ENCODE measurements around the gene CCDC69. TPM values are rescaled to one million over a fixed set of nuclear protein-coding genes. Genes with fewer than 3 reads are reported as not detected.
"Not testable (repeated sequence)": the region's sequence is repeated elsewhere in the genome, so short reads cannot be mapped to it uniquely, and the experiment has no call there.

The CCDC69 gene
- total RNA-seq, 1 donor from 2014 or later, result 0.07 TPM

DNA sequence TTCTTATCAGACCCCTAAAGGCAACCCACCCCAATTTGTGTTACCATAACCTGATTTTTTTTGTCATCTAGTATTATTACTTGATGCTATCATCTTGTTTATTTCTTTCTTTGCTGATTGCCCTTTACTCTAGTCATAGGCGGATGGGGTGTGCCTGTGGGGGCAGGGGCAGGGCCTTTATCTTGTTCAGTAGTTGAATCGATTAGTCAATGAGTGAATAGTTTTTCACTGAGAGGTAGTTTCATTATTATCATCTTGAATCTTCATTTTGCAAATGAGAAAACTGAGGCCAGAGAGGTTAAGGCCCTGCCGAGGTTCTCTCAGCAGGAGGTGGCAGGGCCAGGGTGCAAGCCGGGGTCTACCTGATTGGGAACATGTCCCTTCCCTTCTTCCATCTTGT lies 19.7 kb upstream of the CCDC69 start:
- H3K36me3 Mint-ChIP-seq, result no peaks in the 10 kb centered on the region
- Histone ChIP-seq H3K9me3 (ENCODE audit: low read depth) (no peaks in the 10 kb centered on the region), H3K4me3 (no peak overlapping the region), H3K27me3 (no peaks in the 10 kb centered on the region), H3K4me1 (no peaks in the 10 kb centered on the region), H3K4me2 (no peak overlapping the region), H3K9ac (no peak overlapping the region), H4K20me1 (ENCODE audit: low read depth) (no peaks in the 10 kb centered on the region), H2AFZ (replicated peaks) (no peak overlapping the region), H3K79me2 (ENCODE audit: low read depth) (no peaks in the 10 kb centered on the region), H3F3A (ENCODE audit: low read depth) (no peaks in the 10 kb centered on the region), H3K27ac (no peak overlapping the region), H3K36me3 (no peaks in the 10 kb centered on the region)
- H3K9me3 Mint-ChIP-seq, result peaks cover 6% of the 10 kb centered on the region
- H3K27me3 Mint-ChIP-seq (ENCODE audit: insufficient read depth, low read depth), result peaks cover 4% of the 10 kb centered on the region
- TF ChIP-seq, protein P1, sequence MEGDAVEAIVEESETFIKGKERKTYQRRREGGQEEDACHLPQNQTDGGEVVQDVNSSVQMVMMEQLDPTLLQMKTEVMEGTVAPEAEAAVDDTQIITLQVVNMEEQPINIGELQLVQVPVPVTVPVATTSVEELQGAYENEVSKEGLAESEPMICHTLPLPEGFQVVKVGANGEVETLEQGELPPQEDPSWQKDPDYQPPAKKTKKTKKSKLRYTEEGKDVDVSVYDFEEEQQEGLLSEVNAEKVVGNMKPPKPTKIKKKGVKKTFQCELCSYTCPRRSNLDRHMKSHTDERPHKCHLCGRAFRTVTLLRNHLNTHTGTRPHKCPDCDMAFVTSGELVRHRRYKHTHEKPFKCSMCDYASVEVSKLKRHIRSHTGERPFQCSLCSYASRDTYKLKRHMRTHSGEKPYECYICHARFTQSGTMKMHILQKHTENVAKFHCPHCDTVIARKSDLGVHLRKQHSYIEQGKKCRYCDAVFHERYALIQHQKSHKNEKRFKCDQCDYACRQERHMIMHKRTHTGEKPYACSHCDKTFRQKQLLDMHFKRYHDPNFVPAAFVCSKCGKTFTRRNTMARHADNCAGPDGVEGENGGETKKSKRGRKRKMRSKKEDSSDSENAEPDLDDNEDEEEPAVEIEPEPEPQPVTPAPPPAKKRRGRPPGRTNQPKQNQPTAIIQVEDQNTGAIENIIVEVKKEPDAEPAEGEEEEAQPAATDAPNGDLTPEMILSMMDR (IDR thresholded peaks at IDR 0.05), result no peak
- TF ChIP-seq EZH2phosphoT487 (IDR thresholded peaks at IDR 0.05) (no peak), EZH2 (IDR thresholded peaks at IDR 0.05) (no peak)
- peaks cover 2% of the 10 kb centered on the region for H3K4me1 Mint-ChIP-seq
- H3K27ac Mint-ChIP-seq, result no peak overlapping the region
- DNase-seq (ENCODE audit: low spot score), result no peak
- no peak overlapping the region for H3K4me3 Mint-ChIP-seq

DNA sequence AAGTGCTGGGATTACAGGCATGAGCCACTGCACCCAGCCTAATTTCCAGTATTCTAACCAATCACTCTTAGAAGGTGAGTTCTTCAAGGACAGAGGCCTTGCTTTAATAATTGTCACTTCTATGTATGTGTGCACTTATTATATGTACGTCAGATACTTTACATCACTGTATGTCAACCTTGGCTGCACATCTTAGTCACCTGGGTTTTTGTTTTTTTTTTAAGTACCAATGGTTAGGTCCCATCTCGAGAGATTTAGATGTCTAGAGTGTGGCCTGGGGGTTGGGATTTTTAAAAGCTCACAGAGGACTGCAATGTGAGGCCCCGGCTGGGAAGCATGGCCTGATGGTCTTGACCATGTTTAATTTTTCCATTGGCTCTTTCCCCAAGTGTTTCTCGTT lies 19.2 kb upstream of the CCDC69 start:
- no peak for DNase-seq (ENCODE audit: low spot score)
- H3K27ac ChIP-seq, result no peak overlapping the region
- no peaks in the 10 kb centered on the region for H3K9me3 ChIP-seq (ENCODE audit: low read depth)
- Mint-ChIP-seq H3K27ac (no peak overlapping the region), H3K4me3 (no peak overlapping the region), H3K27me3 (ENCODE audit: insufficient read depth, low read depth) (peaks cover 4% of the 10 kb centered on the region), H3K9me3 (peaks cover 6% of the 10 kb centered on the region), H3K4me1 (peaks cover 2% of the 10 kb centered on the region), H3K36me3 (no peaks in the 10 kb centered on the region)
- H4K20me1 ChIP-seq (ENCODE audit: low read depth), result no peaks in the 10 kb centered on the region
- H3K36me3 ChIP-seq, result no peaks in the 10 kb centered on the region
- no peaks in the 10 kb centered on the region for H3K4me1 ChIP-seq
- no peak overlapping the region for H3K4me2 ChIP-seq
- H3K79me2 ChIP-seq (ENCODE audit: low read depth), result no peaks in the 10 kb centered on the region
- TF ChIP-seq EZH2phosphoT487 (IDR thresholded peaks at IDR 0.05) (no peak), EZH2 (IDR thresholded peaks at IDR 0.05) (no peak)
- TF ChIP-seq, protein P1 (IDR thresholded peaks at IDR 0.05), result no peak
- no peak overlapping the region for H3K4me3 ChIP-seq
- H3K27me3 ChIP-seq, result no peaks in the 10 kb centered on the region
- no peak overlapping the region for H3K9ac ChIP-seq
- H2AFZ ChIP-seq (replicated peaks), result no peak overlapping the region
- no peaks in the 10 kb centered on the region for H3F3A ChIP-seq (ENCODE audit: low read depth)

GRCh38 chr5:151240924-151241635 lies 17.2 kb upstream of the CCDC69 start:
- no peak overlapping the region for H3K27ac Mint-ChIP-seq
- no peak for TF ChIP-seq EZH2 (IDR thresholded peaks at IDR 0.05)
- no peak for TF ChIP-seq EZH2phosphoT487 (IDR thresholded peaks at IDR 0.05)
- TF ChIP-seq, protein P1 (IDR thresholded peaks at IDR 0.05), result no peak
- H3K4me3 Mint-ChIP-seq, result no peak overlapping the region
- H3F3A ChIP-seq (ENCODE audit: low read depth), result no peaks in the 10 kb centered on the region
- H3K27ac ChIP-seq, result no peak overlapping the region
- no peaks in the 10 kb centered on the region for H4K20me1 ChIP-seq (ENCODE audit: low read depth)
- H3K9me3 ChIP-seq (ENCODE audit: low read depth), result no peaks in the 10 kb centered on the region
- no peaks in the 10 kb centered on the region for H3K36me3 Mint-ChIP-seq
- H3K4me1 ChIP-seq, result no peaks in the 10 kb centered on the region
- no peak overlapping the region for H3K4me2 ChIP-seq
- H3K9me3 Mint-ChIP-seq, result peaks cover 6% of the 10 kb centered on the region
- no peaks in the 10 kb centered on the region for H3K79me2 ChIP-seq (ENCODE audit: low read depth)
- peaks cover 2% of the 10 kb centered on the region for H3K4me1 Mint-ChIP-seq
- no peak overlapping the region for H3K9ac ChIP-seq
- H3K4me3 ChIP-seq, result no peak overlapping the region
- H3K36me3 ChIP-seq, result no peaks in the 10 kb centered on the region
- no peaks in the 10 kb centered on the region for H3K27me3 ChIP-seq
- no peak for DNase-seq (ENCODE audit: low spot score)
- H2AFZ ChIP-seq (replicated peaks), result no peak overlapping the region
- H3K27me3 Mint-ChIP-seq (ENCODE audit: insufficient read depth, low read depth), result peaks cover 4% of the 10 kb centered on the region

DNA sequence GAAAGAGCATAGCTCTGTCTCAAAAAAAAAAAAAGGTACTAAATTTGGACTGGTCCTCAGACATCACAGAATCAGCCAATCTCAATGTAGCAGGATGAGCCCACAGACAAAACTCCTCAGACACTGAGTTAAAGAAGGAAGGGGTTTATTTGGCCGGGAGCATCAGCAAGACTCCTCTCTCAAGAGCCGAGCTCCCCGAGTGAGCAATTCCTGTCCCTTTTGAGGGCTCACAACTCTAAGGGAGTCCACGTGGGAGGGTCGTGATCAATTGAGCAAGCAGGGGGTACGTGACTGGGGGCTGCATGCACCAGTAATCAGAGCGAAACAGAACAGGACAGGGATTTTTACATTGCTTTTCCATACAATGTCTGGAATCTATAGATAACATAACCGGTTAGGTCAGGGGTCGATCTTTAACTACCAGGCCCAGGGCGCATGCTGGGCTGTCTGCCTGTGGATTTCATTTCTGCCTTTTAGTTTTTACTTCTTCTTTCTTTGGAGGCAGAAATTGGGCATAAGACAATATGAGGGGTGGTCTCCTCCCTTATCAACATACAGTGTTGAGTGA lies 16.5 kb upstream of the CCDC69 start:
- not testable (repeated sequence) for H3K4me3 ChIP-seq; H3K36me3 ChIP-seq; H3K9me3 ChIP-seq (ENCODE audit: low read depth); H3K4me1 ChIP-seq; H3K27me3 ChIP-seq; H4K20me1 ChIP-seq (ENCODE audit: low read depth); H3F3A ChIP-seq (ENCODE audit: low read depth); H3K27me3 Mint-ChIP-seq (ENCODE audit: insufficient read depth, low read depth); H3K4me3 Mint-ChIP-seq; H3K4me1 Mint-ChIP-seq; H3K27ac Mint-ChIP-seq; H3K4me2 ChIP-seq; H3K9me3 Mint-ChIP-seq; H3K36me3 Mint-ChIP-seq; DNase-seq (ENCODE audit: low spot score); H3K27ac ChIP-seq; H3K9ac ChIP-seq; H3K79me2 ChIP-seq (ENCODE audit: low read depth); H2AFZ ChIP-seq (replicated peaks)

Measured in neural progenitor cell (in vitro differentiated cells).